GM12873 (cell line): Measurements from ENCODE around the gene ATP1A4.

Experiments used
- TF ChIP-seq, protein P1 (sequence below): IDR thresholded peaks from 2 replicates; pipeline ENCODE4 v1.5.1; 2012; ENCODE audit warnings: low read depth, mild to moderate bottlenecking, moderate library complexity, low read length, control low read depth; ENCODE audit not compliant: insufficient read depth; ENCODE audit errors: missing control alignments

The ATP1A4 gene

GRCh38 chr1:160148121-160148520 is 3.3 kb upstream of the ATP1A4 start:
- TF ChIP-seq, protein P1, sequence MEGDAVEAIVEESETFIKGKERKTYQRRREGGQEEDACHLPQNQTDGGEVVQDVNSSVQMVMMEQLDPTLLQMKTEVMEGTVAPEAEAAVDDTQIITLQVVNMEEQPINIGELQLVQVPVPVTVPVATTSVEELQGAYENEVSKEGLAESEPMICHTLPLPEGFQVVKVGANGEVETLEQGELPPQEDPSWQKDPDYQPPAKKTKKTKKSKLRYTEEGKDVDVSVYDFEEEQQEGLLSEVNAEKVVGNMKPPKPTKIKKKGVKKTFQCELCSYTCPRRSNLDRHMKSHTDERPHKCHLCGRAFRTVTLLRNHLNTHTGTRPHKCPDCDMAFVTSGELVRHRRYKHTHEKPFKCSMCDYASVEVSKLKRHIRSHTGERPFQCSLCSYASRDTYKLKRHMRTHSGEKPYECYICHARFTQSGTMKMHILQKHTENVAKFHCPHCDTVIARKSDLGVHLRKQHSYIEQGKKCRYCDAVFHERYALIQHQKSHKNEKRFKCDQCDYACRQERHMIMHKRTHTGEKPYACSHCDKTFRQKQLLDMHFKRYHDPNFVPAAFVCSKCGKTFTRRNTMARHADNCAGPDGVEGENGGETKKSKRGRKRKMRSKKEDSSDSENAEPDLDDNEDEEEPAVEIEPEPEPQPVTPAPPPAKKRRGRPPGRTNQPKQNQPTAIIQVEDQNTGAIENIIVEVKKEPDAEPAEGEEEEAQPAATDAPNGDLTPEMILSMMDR: no peak

DNA sequence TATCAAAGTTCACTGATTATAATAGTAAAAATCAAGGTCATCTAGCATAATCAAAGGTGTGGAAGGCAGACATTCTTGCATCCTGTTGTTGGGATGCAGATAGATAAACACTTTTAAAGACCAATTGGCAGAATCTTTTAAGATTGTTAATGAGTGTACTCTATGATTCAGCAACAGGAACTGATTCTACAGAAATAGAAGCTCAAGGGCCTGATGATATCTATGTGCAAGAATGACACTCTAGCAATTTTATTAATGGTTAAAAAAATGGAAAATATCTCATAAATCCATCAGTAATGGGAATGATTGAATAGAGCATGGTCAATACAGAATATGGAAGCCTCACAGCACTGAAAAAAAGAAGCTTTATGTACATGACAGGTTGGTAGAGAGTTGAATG is 2.2 kb upstream of the ATP1A4 start:
- TF ChIP-seq, protein P1: no peak

- TF ChIP-seq, protein P1: no peak
Observed at GRCh38 chr1:160149716-160150115, 1.7 kb upstream of the ATP1A4 start.

- TF ChIP-seq, protein P1: no peak
Observed at GRCh38 chr1:160154790-160155189, 3.4 kb downstream of the ATP1A4 start.

- TF ChIP-seq, protein P1: no peak
Observed at GRCh38 chr1:160156361-160156760, 5.0 kb downstream of the ATP1A4 start.

DNA sequence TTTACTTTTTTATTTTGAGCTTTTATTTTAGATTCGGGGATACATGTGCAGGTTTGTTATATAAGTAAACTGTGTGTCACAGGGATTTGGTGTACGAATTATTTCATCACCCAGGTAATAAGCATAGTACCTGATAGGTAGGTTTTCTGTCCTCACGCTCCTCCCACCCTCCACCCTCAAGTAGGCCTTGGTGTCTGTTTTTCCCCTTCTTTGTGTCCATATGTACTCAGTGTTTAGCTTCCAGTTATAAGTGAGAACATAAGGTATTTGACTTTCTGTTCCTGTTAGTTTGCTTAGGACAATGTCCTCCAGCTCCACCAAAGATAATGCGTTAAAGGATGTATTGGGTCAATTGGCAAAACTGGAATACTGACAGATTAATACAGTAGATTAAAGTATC is 5.8 kb downstream of the ATP1A4 start:
- TF ChIP-seq, protein P1: no peak

- TF ChIP-seq, protein P1: no peak
Observed at GRCh38 chr1:160158031-160158430, 6.6 kb downstream of the ATP1A4 start.
